HG03439 (cell line): ENCODE results near the gene GARIN3.

Experiments
- ATAC-seq: cut with Tn5 transposase; IDR thresholded peaks from one replicate; pipeline ENCODE4 v1.9.1; 2021; ENCODE audit warnings: mild to moderate bottlenecking, moderate library complexity; ENCODE audit not compliant: unreplicated experiment

GARIN3 gene

DNA sequence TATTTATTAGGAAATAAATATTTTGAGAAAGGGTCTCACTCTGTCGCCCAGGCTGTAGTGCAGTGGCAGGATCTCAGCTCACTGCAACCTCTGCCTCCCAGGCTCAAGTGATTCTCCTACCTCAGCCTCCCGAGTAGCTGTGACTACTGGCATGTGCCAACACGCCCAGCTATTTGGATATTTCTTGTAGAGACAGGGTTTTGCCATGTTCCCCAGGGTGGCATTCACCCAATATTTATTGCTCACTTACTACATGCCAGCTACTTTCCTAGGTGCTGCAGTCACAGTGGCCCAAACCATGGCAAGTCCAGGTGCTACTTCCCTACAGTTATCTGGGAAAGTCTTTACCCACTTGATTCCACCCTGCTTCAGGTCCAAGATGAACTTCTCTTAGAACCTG is 15.1 kb downstream of the GARIN3 start:
- ATAC-seq, result no peak

DNA sequence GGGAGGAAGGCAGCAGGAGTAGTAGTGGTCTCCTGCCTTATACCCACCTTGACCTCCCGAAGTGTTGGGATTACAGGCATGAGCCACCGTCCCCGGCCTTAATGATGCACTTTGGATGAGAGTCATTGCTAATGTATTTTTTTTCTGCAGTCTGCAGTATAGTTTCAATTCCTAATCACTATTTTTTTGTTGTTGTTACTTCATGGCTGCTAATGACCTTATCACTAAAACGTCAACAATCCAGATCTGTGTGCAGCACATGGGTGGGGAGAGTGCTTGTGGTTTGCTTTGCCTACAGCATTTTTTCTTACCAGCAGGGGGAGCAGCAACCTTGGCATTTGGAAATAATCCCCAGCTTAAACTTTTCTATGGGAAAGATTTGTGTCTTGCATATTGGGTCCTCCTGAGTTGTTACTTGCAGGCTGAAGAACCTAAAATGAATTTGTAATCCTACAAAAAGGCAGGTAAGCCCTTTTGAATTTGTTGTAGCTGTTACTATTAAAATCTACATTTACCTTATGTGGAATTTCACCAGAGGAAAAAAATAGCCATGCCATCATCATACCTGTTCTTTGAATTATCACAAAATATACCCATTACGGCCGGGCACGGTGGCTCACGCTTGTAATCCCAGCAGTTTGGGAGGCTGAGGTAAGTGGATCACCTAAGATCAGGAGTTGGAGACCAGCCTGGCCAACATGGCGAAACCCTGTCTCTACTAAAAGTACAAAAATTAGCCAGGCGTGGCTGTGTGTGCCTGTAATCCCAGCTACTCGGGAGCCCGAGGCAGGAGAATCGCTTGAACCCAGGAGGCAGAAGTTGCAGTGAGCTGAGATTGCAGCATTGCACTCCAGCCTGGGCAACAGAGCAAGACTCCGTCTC is 17.1 kb downstream of the GARIN3 start:
- ATAC-seq, result peak; percentile 72

DNA sequence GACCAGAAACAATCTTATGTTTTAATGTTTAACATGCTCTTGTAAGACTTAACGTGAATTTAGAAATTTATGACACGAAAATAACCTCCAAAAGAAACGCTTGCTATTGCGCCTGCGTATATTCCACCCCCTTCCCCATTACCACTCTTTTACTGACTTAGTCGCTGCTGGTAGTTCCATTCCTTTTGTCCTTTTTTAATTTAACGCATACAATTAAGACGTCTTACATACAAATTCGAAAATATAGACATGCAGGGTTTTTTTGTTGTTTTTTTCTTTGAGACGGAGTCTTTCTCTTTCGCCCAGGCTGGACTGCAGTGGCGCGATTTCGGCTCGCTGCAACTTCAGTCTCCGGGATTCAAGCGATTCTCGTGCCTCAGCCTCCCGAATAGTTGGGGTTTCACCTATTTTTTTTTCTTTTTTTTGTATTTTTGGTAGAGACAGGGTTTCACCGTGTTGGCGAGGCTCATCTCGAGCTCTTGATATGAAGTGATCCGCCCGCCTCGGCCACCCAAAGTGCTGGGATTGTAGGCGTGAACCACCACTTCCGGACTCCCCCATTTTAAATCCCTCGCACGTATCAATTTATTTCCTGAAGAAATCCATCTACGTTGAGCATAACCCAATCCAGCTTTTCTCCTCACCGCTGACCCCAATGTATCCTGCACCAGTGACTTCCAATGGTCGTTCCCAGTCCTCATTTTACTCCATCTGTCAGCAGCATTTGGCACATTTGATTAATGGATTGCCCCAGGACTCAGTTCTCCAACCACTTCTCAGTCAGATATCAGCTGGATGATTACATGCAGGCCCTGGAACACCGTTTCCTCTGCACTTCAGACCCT is 22.7 kb downstream of the GARIN3 start:
- ATAC-seq, result peak; percentile 49

DNA sequence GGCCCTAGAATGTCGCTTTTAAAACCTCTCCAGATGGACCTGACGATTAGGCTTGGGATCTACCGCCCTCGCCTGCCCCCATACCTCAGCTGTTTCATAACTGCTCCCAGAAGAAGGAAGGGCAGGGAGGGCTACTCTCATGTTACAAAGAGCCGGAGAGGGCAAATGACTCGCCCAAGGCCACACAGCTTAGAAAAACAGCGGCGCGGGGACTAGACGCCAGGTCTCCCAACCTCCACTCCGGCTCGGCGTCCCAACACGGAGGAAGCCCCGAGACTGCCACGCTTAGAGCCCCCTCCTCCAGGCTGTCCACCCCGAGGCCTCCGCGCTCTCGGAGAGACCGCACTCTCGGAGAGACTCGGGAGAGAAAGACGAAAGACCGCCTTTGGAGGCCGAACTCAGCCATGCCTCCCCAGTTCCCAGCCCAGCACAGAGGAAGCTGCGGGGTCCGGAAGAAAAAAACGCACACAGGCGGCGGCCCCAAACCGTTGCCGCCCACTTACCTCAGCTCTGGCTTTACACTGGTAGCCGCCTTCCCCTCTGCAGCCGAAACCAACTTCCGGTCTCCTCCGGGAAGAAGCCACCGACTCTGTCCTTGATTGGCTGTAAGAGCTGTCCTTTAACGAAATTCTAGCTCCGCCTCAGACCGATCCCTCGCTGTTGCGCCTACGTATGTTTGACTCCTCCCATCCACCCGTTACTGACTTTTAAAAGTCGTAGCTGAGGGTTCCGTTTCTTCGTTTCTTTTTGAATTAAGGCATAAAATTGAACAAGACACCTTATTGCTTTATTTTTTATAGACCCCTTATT is 23.5 kb downstream of the GARIN3 start, which contains the start of gene MED7:
MED7 (minus strand) TSS at position 549 of the 810 bp plus-strand sequence. CDS start 3,434 bp downstream, outside the sequence.
- peak; percentile 99 for ATAC-seq

DNA sequence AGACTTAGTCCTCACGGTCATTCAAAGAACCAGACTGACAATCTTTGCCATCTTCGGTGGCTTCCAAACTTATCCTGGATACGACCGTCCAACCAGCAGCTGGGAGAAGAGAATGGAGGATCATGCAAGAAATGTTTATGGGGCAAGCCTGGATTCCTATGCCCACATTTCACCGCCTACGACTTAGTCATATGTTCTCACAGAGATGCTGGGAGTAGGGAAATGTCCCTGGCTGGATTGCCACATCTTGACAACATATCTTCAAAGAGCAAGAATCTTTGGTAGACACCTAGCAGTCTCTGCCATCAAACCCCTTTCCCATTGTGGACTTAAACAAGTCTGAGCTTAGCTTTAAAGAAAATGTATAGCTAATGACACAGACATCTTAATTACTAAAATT is 28.4 kb downstream of the GARIN3 start:
- ATAC-seq, result no peak

DNA sequence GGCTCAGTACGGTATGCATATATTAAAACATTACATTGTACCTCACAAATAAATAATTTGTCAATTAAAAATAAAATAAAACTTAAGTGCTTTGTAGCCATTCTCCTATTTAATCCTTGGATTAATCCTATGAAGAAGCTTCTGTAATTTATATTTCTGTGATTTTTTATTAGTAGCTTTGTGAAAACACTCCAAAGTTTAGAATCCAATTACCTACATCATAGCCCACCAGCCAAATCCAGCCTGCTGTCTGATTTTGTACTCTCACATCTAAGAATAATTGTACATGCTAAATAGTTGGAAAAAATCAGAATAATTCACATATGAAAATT is 33.8 kb downstream of the GARIN3 start:
- ATAC-seq, result no peak

DNA sequence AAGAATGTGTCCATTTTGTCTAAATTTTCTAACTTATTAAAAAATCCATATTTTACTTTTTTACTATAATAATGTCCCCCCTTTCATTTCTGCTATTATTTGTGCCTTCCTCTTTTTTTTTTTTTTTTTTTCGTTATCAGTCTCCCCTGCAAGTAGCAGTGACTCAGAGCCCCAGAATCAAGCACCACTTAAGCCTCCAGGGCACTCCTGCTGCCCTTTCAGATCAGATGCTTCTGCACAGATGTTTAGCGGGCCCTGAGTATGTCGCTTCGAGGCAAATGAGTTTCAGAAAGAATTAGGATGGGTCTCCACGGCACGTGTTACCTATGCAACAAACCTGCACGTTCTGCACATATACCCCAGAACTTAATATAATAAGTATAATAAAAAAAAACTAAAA is 35.1 kb downstream of the GARIN3 start:
- peak; percentile 43 for ATAC-seq

DNA sequence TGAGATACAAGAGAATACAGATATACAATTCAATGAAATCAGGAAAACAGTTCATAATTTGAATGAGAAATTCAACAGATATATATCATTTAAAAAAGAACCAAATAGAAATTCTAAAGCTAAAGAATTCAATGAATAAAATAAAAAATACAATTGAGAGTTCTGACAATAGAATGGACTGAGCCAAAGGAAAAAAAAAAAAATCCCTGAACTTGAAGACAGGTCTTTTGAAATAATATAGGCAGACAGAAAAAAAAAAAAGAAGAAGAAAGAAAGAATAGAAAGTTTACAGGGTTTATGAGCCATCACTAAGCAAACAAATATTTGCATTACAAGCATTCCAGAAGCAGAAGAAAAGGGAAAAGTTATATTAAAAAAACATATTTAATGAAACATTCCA is 44.4 kb downstream of the GARIN3 start:
- no peak for ATAC-seq

DNA sequence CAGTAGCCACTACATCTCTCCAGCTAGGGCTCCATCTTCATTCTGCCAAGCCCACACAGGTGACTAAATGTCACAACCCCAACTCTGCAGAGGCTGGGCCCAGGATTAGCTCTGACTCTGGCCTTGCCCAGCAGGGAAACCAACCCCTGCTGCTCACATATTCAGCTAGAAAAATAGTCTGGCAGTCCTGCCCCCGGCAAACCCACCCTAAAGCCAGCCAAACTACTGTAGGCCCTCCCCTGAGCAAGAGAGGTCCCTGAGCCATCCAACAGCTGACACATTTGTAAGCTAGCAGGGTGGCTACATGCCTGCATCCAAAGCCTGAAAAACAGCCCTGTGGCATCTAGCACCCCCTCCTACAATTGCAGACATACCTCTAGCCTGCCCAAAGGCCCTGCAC is 46.0 kb downstream of the GARIN3 start:
- ATAC-seq, result no peak

DNA sequence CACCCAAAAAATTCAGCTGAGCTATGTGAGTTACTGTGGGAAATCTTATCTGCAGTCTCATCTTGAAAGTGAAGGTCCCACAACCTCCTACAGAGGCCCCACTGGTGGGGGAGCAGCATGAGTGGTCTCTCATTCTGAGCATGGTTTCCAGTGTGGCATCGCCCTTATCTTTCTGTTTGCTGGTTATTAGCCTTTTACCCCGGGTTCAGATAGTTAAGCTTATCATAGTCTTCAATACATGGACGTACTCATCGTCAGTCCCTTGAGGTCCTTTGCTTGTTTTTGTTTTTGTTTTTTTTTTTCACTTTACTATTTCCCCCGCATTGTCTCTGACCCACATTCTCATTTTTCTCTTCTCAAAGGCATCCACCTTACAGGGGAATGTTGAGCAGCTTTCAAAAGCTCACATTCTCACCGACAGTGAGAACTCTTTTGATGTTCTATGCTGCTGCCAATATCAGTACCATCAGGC is 49.5 kb downstream of the GARIN3 start:
- peak; percentile 69 for ATAC-seq

DNA sequence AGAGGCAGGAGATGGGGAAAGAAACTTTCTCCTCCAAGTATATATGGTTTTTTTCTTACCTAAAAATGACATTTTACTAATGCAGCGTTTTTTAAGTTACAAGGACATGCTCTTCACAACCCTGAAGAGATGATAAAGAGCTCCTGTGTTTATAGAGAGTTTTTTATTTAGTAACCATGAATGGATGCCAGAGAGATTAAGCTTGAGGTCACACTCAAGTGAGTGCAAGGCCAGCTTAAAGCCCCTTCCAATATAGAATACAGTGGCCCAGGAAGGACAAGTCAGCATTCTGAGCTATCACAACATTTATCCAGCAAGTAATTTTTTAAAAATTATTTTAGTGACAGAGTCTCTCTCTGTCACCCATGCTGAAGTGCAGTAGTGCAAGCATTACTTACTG is 50.6 kb downstream of the GARIN3 start:
- ATAC-seq, result no peak

DNA sequence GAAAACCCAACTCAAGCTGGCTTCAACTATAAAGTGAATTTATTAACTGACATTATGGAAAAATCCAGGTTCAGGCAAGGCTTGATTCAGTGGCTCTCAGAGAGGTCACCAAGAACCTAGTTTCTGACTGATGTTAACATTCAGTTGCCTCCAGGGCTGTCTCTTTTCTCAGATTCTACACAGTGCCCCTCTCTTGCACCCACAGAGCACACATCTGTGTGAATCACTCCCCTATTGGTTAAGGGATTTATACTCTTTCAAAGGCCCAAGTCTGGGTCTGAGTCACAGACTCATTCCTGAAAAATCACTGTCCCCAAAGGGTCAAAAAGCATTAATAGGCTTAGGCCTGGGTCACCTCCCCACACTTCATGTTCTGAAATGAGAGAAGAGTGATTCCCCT is 51.1 kb downstream of the GARIN3 start:
- no peak for ATAC-seq

DNA sequence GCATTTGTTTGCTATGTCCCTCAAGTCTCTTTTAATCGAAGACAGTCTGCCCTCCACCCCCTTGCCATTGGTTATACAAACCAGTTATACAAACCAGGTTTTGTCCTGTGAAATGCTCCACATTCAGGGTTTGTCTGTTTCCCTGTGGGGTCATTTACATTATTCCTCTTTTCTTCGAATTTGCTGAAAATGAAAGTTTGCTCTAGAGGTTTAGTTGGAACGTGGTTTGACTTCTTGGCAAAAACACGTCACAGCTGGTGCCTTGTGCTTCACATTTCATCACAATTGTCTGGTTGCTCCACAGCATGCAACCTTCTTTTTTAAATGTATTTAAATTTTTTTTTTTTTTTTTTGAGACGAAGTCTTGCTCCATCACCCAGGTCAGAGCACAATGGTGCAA is 53.1 kb downstream of the GARIN3 start:
- no peak for ATAC-seq
